Measurements from ENCODE around the gene POM121L2.
A peak's percentile ranks its signal among the peaks of the same experiment; 100 is the strongest.
"Not testable (repeated sequence)": the region's sequence is repeated elsewhere in the genome, so short reads cannot be mapped to it uniquely, and the experiment has no call there.

Gene POM121L2

GRCh38 chr6:27293436-27294098 lies 18.5 kb downstream of the POM121L2 start:
- DNase-seq: no peak

GRCh38 chr6:27290850-27291208 lies 21.2 kb downstream of the POM121L2 start:
- no peak for DNase-seq

- no peak for DNase-seq
These were observed 21.8 kb downstream of the POM121L2 start for GRCh38 chr6:27290065-27290849.

DNA sequence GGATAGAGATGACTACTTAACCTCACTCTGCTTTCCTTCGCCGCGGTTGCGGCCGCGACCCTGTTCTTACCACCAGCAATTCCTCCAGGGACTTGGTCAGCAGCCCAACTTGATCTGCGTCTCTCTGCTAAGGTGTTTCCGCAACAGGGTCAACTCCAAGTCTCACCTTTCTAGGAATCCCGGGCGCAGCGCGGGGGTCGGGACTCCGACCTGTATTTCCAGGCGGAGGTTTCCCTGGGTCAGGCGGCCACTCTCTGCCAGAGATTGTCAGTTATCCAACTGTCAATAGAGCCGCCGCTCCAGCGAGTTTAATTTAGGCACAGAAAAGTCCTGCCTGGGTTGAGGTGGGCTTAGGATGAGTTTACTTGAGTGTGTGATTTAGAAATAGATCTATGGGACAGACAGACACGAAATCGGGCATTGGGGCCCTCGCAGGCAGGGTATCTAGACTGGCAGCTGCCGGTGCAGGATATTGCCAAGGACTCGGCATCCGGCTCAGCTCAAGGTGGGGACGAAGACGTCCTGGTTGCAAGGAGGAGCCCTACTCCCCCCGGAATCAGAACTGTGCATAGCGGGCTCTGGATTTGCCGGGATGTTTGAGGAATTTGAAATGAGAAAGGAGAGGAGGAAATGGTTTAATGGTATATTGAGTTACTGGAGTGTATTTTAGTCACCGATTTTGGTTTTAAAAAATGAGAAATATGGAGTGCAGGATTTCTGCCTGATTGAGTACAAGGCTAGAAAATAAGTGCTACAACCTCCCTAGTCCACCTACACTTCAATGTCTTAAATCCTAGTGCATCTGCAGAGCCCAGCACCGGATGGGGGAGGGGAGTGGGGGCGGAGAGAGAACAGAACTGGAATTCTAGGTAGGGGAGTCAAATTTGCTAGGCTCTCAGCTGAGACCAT lies 23.7 kb downstream of the POM121L2 start:
- no peak for DNase-seq

DNA sequence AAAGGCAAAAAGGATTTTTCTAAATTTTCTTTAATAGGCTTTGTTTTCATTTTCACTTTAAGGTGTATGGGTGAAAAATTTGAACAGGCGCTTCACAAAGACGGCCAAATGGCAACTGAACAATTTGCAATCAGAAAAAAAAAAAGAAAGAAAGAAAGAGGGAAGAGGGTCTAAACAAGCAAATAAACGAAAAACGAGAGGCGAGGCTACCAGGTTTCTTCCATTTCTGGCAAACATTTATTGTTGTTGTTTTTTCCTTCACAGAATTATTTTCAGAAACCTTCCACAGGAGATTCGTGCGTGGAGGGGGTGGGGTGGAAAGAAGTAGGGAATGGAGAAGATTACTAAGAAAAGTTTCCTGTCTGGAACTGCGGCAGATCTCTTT lies 24.3 kb downstream of the POM121L2 start:
- no peak for DNase-seq

DNA sequence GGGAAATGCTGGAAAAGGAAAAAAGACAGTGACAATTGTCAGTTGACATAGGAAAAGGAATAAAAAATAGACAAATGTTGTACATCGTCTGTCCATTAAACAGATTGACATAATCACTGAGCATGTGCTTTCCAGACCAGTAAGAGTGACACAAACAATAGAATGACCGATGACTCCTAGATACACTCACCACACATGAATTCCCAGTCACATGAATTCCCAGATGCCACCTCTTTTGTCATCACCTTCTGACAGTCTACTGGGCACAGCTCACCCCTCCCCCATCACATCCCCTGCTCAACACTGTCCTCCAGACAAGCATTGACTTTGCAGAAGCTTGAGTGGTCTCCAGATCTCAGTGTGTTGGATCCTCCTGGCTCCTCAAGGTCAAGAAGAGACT lies 25.9 kb downstream of the POM121L2 start:
- DNase-seq: no peak

DNA sequence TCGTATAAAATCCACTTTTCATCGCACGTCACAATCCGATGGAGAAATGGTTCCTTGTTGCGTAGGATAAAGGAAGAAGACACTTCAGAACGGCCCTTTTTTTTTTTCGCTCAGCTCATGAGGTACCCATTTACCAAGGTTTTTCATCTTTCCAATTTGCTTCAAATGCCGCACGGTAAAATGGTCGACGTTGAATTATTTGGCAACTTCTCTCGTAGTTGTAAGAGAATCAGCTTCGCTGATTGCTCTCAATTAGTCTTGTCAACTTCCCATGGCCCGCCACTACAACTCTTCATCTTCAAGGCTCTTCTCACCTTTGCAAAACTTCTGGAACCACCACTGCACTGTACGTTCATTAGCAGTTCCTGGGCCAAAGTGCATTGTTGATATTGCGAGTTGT lies 28.8 kb downstream of the POM121L2 start:
- no peak for DNase-seq

- no peak for DNase-seq
These were observed 30.5 kb downstream of the POM121L2 start for GRCh38 chr6:27281569-27281968.

DNA sequence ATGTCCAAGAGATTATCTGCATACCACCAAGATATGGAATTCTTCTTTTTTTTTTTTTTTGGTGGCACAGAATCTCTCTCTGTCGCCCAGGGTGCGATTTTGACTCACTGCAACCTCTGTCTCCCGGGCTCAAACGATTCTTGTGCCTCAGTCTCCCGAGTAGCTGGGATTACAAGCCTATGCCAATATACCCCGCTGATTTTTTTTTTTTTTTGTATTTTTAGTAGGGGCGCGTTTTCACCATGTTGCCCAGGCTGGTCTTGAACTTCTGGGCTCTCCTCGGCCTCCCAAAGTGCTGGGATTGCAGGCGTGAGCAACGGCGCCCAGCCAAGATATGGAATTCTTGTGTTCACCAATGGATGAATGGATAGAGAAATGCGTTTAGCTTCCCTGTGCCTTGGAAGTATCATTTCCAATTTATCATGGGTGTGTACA lies 31.0 kb downstream of the POM121L2 start:
- peak in 1 of 2 experiments; percentile 6 for DNase-seq

DNA sequence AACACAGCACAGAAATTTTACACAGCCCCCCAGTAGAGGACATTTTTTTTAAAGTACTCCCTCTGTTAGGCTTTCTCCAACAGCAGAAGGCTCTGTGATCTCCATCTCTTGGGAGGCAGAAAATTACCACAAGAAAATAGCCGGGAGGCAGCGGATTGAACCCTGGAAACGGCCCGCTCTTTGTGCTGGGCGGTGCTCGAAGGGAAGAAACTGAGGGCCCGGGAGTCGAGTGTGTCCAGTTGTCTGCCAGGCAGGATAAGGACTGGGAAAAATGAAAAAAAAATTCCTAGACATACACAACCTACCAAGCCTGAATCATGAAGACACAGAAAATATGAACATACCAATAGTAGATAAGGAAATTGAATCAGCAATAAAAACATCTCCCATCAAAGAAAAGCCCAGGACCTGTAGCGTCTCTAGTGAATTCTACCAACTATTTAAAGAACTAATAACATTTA lies 31.5 kb downstream of the POM121L2 start:
- DNase-seq: peak; percentile 52 to 64

DNA sequence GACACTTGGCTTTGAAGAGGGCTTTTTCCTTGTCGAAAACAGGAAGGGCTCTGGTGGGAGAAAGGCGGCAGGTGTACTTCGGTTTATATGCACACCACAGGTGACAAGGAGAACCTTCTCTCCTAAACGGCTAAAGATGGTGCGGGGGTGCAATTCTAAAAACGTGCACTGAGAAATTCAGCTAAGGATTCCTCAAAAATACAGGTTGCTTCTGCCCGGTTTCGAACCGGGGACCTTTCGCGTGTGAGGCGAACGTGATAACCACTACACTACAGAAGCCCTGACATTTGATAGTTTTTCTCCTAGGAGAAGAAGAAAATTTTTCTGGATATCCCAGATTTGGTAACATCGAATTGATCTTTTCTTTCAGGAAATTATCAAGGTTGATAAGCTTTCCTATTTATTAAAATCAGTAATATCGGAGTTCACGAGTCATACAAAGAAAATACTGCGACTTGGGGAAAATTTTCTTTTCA lies 32.0 kb downstream of the POM121L2 start:
- DNase-seq: peak; percentile 52 to 64

- DNase-seq: no peak
These were observed 32.5 kb downstream of the POM121L2 start for GRCh38 chr6:27279513-27280063.

GRCh38 chr6:27275025-27275956 lies 36.8 kb downstream of the POM121L2 start:
- DNase-seq: no peak

- no peak for DNase-seq
These were observed 38.3 kb downstream of the POM121L2 start for GRCh38 chr6:27273783-27274182.

DNA sequence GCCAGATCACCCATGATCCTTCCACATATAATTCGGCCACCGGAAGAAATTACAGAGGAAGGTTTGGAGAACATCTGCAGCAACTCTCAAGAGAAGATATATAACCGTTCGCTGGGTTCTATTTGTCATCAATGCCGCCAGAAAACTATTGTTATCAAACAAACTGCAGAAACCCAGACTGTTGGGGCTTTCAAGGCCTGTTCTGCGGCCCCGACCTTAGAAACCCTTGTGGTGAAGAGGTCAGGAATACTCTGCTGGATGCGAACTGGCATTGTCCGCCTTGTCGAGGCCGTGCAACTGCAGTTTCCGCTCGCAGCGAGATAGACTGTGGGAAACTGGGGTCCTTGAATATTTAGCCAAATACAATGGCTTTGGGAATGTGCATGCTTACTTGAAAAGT lies 43.3 kb downstream of the POM121L2 start:
- no peak for DNase-seq

- no peak for DNase-seq
These were observed 44.1 kb downstream of the POM121L2 start for GRCh38 chr6:27267857-27268434.

DNA sequence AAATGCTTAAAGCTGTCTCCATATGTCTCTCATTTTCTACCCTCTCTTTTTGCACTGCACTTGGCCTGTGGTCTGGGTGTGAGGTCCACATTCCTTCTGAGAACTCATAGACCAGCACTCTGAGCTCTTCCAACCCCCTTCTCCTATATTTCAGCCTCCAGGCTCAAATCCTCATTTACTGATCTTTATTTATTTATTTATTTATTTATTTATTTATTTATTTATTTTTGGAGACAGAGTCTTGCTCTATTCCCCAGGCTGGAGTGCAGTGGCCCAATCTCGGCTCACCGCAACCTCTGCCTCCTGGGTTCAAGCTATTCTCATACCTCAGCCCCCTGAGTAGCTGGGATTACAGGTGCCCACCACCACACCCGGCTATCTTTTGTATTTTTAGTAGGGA lies 45.1 kb downstream of the POM121L2 start:
- DNase-seq: not testable (repeated sequence)

- no peak for DNase-seq
These were observed 48.2 kb downstream of the POM121L2 start for GRCh38 chr6:27263886-27264285.

GRCh38 chr6:27260836-27261375 lies 51.2 kb downstream of the POM121L2 start:
- no peak for DNase-seq

DNA sequence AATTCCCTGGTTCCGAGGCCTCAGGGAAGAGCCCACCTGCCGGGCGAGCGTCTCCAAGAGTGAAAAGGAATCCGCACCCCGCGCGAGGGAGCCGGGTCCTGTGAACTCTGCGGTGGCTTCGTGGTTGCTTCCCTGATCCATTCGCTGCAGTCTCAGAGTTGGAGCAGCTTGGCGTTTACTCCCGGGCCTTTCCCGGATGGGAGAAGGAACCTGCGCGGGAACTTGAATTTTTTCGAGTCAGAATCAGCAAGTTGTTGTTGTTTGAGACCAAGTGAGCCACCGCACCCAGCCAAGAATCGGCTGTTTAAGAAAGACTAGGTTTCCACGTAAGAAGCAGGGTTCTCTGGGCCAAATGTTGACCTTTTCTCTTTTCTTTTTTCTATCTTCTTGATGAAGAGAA lies 51.7 kb downstream of the POM121L2 start:
- no peak for DNase-seq
